Body of pancreas (tissue), 4 donors: Measurements from ENCODE around the gene EMILIN2. TPM values are rescaled to one million over a fixed set of nuclear protein-coding genes. Genes with fewer than 3 reads are reported as not detected.

Source experiments
- ATAC-seq: fragments of 150-250 bp; one replicate; pipeline ENCODE4 v1.9.1; 2016
- DNase-seq, 4 donors: peaks; one replicate each; pipeline ENCODE4 v3.0.0-alpha.2; 2019
- H3K27ac ChIP-seq, 4 donors: fragments of 200-600 bp; sonication (generic); 1 replicate in 3 of 4; 2 replicates in 1 of 4; pipeline versions ENCODE4 v1.5.1 to v1.6.1; 2016 to 2019; ENCODE audit warnings: mild to moderate bottlenecking in 1 of 4, mixed read lengths in 1 of 4, moderate library complexity in 1 of 4
- H3K27me3 ChIP-seq, 2 donors: fragments of 200-600 bp; sonication (generic); one replicate each; pipeline ENCODE4 v1.6.0; 2016; ENCODE audit warnings: mild to moderate bottlenecking in 1 of 2
- H3K36me3 ChIP-seq, 2 donors: fragments of 200-600 bp; sonication (generic); replicated peaks in 1 of 2; 2 replicates each; pipeline ENCODE4 v1.5.1; 2016; ENCODE audit warnings: low read depth in 2 of 2; ENCODE audit not compliant: insufficient read depth in 1 of 2
- H3K4me1 ChIP-seq: fragments of 200-600 bp; sonication (generic); one replicate; pipeline ENCODE4 v1.6.0; 2016
- H3K4me3 ChIP-seq, 2 donors: fragments of 200-600 bp; sonication (generic); 1 replicate in 1 of 2; 2 replicates in 1 of 2; pipeline ENCODE4 v1.5.1; 2016 to 2019
- H3K9me3 ChIP-seq, 3 donors: fragments of 200-600 bp; sonication (generic); 1 replicate in 2 of 3; 2 replicates in 1 of 3; pipeline ENCODE4 v1.5.1; 2016
- CTCF ChIP-seq, 7 experiments: fragments of 450-650 bp in 4 of 7; fragments of 200-600 bp in 3 of 7; sonication (generic) in 3 of 7; IDR thresholded peaks; one replicate each; pipeline ENCODE4 v1.5.1; 2016 to 2019; ENCODE audit warnings: antibody characterized with exemption in 7 of 7
- POLR2A ChIP-seq, 3 donors: fragments of 450-650 bp; IDR thresholded peaks; one replicate each; pipeline ENCODE4 v1.6.1; 2016; ENCODE audit warnings: antibody characterized with exemption in 3 of 3, mild to moderate bottlenecking in 2 of 3
- WGBS, 2 donors: methylation state at CpG; one replicate each; pipeline ENCODE4 v1.1.5; 2017; 5-methylcytosine and 5-hydroxymethylcytosine counted together
- intact Hi-C: fragments of 100-400 bp; cut with DNase I; formaldehyde crosslinking; loops from one replicate; pipeline ENCODE4 v1.15.1; 2023
- total RNA-seq, 2 donors: library from RNA; depleted of rRNA; stranded (reverse); fragments of >200 nt; gene quantifications; one replicate each; pipeline ENCODE4 v1.1.0, GENCODE V29; 2016

The EMILIN2 gene
- total RNA-seq, 2 donors from 2014 or later, result 2.0 to 3.1 TPM

GRCh38 chr18:2918761-2919550 lies 72.2 kb downstream of the EMILIN2 start:
- no peak for DNase-seq
- peaks cover 21 to 23% of the 10 kb centered on the region in 2 donors for H3K36me3 ChIP-seq
- intact Hi-C loops, result loop anchor here (10.0 kb wide), 1 partner anchor 64 kb away; no protein-coding TSS in a partner anchor
- H3K9me3 ChIP-seq, result no peaks in the 10 kb centered on the region
- no peak for ATAC-seq
- no peaks in the 10 kb centered on the region for H3K27me3 ChIP-seq
- TF ChIP-seq POLR2A (IDR thresholded peaks at IDR 0.05), result no peak
- no peak for TF ChIP-seq CTCF (IDR thresholded peaks at IDR 0.05)
- peaks cover 10% of the 10 kb centered on the region for H3K4me1 ChIP-seq
- H3K4me3 ChIP-seq, result no peak overlapping the region
- 90 to 93% methylated on average over 14 to 18 of the region's 18 CpGs for whole genome bisulfite sequencing, 2 donors
- H3K27ac ChIP-seq, result no peak overlapping the region

DNA sequence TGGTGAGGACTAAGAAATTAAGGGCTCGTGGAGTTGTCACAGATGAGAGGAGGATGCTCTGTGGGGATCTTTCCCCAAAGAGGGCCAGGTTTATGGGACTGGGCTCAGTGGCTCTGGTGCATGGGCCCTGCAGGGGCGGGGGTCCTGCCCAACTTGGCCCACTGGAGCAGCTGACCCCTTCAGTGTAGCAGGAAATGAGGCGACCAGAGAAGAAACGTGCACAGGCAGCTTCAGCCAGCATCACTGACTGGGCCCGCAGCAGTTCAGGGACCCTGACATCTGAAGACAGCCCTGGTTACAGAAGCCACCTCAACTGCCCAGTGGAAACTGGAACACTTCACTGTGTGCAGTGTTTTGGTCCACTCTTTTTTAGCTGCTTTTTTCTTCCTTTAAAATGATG lies 72.8 kb downstream of the EMILIN2 start:
- Histone ChIP-seq H3K4me1 (peaks cover 10% of the 10 kb centered on the region), H3K36me3 (peaks cover 21 to 28% of the 10 kb centered on the region in 2 donors)

GRCh38 chr18:2920027-2920426 lies 73.2 kb downstream of the EMILIN2 start:
- Histone ChIP-seq H3K27ac (no peak overlapping the region), H3K4me3 (no peak overlapping the region), H3K27me3 (no peaks in the 10 kb centered on the region), H3K9me3 (no peaks in the 10 kb centered on the region), H3K36me3 (peaks cover 21 to 32% of the 10 kb centered on the region in 2 donors), H3K4me1 (peaks cover 10% of the 10 kb centered on the region)
- ATAC-seq (no peak), DNase-seq (no peak)
- no peak for TF ChIP-seq CTCF (IDR thresholded peaks at IDR 0.05)
- no peak for TF ChIP-seq POLR2A (IDR thresholded peaks at IDR 0.05)
- intact Hi-C loops, result loop anchor here (10.0 kb wide), 1 partner anchor 225 kb away; no protein-coding TSS in a partner anchor
- WGBS, 2 donors, result 87 to 88% methylated on average over 8 to 11 of the region's 11 CpGs

More for the DNA sequence above, 72.8 kb downstream of the EMILIN2 start:
- TF ChIP-seq CTCF (IDR thresholded peaks at IDR 0.05) (no peak), POLR2A (IDR thresholded peaks at IDR 0.05) (no peak)
- no peaks in the 10 kb centered on the region for H3K27me3 ChIP-seq
- H3K9me3 ChIP-seq, result no peaks in the 10 kb centered on the region
- H3K27ac ChIP-seq, result no peak overlapping the region
- intact Hi-C loops, result loop anchor here (10.0 kb wide), 1 partner anchor 65 kb away; no protein-coding TSS in a partner anchor
- DNase-seq (no peak), ATAC-seq (no peak)
- 77 to 80% methylated on average over 5 of the region's 5 CpGs for WGBS, 2 donors
- H3K4me3 ChIP-seq, result no peak overlapping the region

- no peak for TF ChIP-seq CTCF (IDR thresholded peaks at IDR 0.05)
- no peak for TF ChIP-seq POLR2A (IDR thresholded peaks at IDR 0.05)
- Histone ChIP-seq H3K4me1 (peaks cover 10% of the 10 kb centered on the region), H3K9me3 (no peaks in the 10 kb centered on the region), H3K36me3 (peaks cover 21 to 37% of the 10 kb centered on the region in 2 donors), H3K27ac (no peak overlapping the region), H3K27me3 (no peaks in the 10 kb centered on the region), H3K4me3 (no peak overlapping the region)
- no peak for DNase-seq
- no peak for ATAC-seq
- WGBS, 2 donors, result 93% methylated on average over 16 of the region's 16 CpGs
- intact Hi-C loops, result loop anchor here (10.0 kb wide), 1 partner anchor 224 kb away; no protein-coding TSS in a partner anchor
Observed at GRCh38 chr18:2920546-2921343, 73.9 kb downstream of the EMILIN2 start.
